ENCODE results near the gene TMEM242.
"Not testable (repeated sequence)": the region's sequence is repeated elsewhere in the genome, so short reads cannot be mapped to it uniquely, and the experiment has no call there.

The TMEM242 gene

GRCh38 chr6:157323966-157324300 lies 614 bp upstream of the TMEM242 start:
- DNase-seq (ENCODE audit: low read depth in 2 of 2), result peak in 1 of 2 donors; percentile 1

- peak; percentile 69 to 74 for DNase-seq (ENCODE audit: low read depth in 2 of 2)
These were observed 496 bp downstream of the TMEM242 start for GRCh38 chr6:157322792-157323254.

GRCh38 chr6:157316871-157317814 lies 6.2 kb downstream of the TMEM242 start:
- no peak for DNase-seq (ENCODE audit: low read depth in 2 of 2)

GRCh38 chr6:157314705-157315321 lies 8.5 kb downstream of the TMEM242 start:
- no peak for DNase-seq (ENCODE audit: low read depth in 2 of 2)

- no peak for DNase-seq (ENCODE audit: low read depth in 2 of 2)
These were observed 9.5 kb downstream of the TMEM242 start for GRCh38 chr6:157313531-157314467.

- DNase-seq (ENCODE audit: low read depth in 2 of 2), result no peak
These were observed 10.6 kb downstream of the TMEM242 start for GRCh38 chr6:157312757-157313156.

- not testable (repeated sequence) for DNase-seq (ENCODE audit: low read depth in 2 of 2)
These were observed 12.6 kb downstream of the TMEM242 start for GRCh38 chr6:157310693-157311092.

- no peak for DNase-seq (ENCODE audit: low read depth in 2 of 2)
These were observed 15.7 kb downstream of the TMEM242 start for GRCh38 chr6:157307661-157308060.

- no peak for DNase-seq (ENCODE audit: low read depth in 2 of 2)
These were observed 17.4 kb downstream of the TMEM242 start for GRCh38 chr6:157305670-157306653.

GRCh38 chr6:157304899-157305663 lies 18.2 kb downstream of the TMEM242 start:
- no peak for DNase-seq (ENCODE audit: low read depth in 2 of 2)

- DNase-seq (ENCODE audit: low read depth in 2 of 2), result no peak
These were observed 20.6 kb downstream of the TMEM242 start for GRCh38 chr6:157302736-157303135.

- DNase-seq (ENCODE audit: low read depth in 2 of 2), result no peak
These were observed 22.9 kb downstream of the TMEM242 start for GRCh38 chr6:157300436-157300835.

- DNase-seq (ENCODE audit: low read depth in 2 of 2), result no peak
These were observed 23.3 kb downstream of the TMEM242 start for GRCh38 chr6:157300006-157300405.

GRCh38 chr6:157298216-157298724 lies 25.0 kb downstream of the TMEM242 start:
- no peak for DNase-seq (ENCODE audit: low read depth in 2 of 2)

- no peak for DNase-seq (ENCODE audit: low read depth in 2 of 2)
These were observed 28.7 kb downstream of the TMEM242 start for GRCh38 chr6:157294654-157295053.

- DNase-seq (ENCODE audit: low read depth in 2 of 2), result no peak
These were observed 29.5 kb downstream of the TMEM242 start for GRCh38 chr6:157293780-157294179.

GRCh38 chr6:157292202-157292601 lies 31.1 kb downstream of the TMEM242 start:
- DNase-seq (ENCODE audit: low read depth in 2 of 2), result no peak

GRCh38 chr6:157291356-157291755 lies 32.0 kb downstream of the TMEM242 start:
- DNase-seq (ENCODE audit: low read depth in 2 of 2), result no peak

- no peak for DNase-seq (ENCODE audit: low read depth in 2 of 2)
These were observed 32.5 kb downstream of the TMEM242 start for GRCh38 chr6:157290797-157291196.

GRCh38 chr6:157289764-157290163 lies 33.6 kb downstream of the TMEM242 start:
- DNase-seq (ENCODE audit: low read depth in 2 of 2), result no peak

Data from activated CD4-positive, alpha-beta T cell treated with anti-CD3 and anti-CD28 coated beads for 24 hours (primary cell).